Measurements from ENCODE around the gene TTLL8. TPM values are rescaled to one million over a fixed set of nuclear protein-coding genes. Genes with fewer than 3 reads are reported as not detected.

Gene TTLL8
- total RNA-seq, 1 experiment from 2014 or later = not detected

DNA sequence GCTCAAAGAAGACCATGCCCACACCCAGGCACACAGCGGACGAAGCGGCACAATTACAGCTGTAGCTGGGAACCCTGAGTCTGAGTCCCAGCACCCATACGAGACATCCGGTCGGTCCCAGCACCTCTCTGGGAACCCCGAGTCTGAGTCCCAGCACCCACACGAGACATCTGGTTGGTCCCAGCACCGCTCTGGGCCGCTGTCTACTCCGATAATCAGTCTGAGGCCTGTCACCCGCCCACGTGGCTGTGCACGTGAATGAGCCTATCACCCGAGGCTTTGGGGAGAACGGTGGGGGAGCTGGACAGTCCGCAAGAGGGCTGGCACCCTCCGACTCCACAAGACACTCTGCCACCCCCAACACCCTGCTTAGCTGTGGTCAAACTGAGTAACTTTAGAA is 6.2 kb downstream of the TTLL8 start:
- DNase-seq (ENCODE audit: low read depth, low spot score) = no peak
- in situ Hi-C loops (cut with HindIII; ENCODE audit: low pct_unique_long_range_greater_than_20kb, low sequenced_read_pairs) = no loop called here

- in situ Hi-C loops (cut with HindIII; ENCODE audit: low pct_unique_long_range_greater_than_20kb, low sequenced_read_pairs) = no loop called here
- no peak for DNase-seq (ENCODE audit: low read depth, low spot score)
These were observed 8.6 kb downstream of the TTLL8 start for GRCh38 chr22:50049299-50050195.

DNA sequence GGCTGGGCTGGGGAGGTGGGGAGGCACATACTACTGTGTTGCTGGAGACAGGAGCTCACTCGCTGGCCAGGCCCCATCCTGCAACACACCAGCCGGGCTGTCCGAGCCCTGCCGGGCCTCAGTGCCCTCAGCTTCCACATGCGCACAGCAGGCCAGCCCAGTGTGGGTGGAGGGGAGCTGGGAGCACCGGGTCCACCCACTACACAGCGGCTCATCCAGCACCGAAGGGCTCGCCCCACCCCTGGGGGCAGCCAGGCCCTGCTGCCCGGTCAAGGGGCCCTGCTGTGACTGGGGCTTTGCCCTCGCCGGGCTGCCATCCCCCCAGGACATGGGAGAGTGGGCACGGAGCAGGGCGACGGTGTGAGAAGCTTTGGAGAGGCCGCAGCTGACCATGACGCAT is 9.3 kb downstream of the TTLL8 start:
- in situ Hi-C loops (cut with HindIII; ENCODE audit: low pct_unique_long_range_greater_than_20kb, low sequenced_read_pairs) = no loop called here
- DNase-seq (ENCODE audit: low read depth, low spot score) = no peak

DNA sequence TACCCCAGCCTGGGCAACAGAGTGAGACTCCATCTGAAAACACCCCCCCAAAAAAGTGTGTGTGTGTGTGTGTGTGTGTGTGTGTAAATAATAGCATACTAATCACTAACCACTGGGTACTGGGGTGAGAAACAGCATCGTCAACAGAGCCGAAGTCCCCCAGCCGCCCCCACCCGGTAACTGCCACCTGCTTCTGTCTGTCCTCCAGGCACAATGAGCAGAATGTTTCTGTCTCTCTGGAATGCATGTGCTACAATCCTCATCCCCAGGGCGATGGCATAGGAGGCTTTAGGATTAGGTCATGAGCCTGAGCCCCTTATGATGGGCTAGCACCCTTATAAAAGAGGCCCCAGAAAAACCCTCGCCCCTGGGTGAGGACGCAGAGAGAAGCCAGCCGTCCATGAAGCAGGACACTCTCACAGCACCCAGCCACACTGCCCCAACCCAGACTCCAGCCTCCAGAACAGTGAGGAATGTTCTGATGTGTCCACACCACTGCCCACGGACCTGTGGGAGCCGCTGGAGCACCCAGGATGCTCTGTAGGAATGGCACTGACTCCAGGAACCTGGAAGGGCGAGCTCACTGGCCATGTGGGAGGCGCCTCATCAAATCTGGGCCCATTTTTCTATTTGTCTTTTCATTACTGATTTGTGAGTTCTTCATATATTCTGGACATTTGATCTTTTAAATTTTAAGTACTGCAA is 9.9 kb downstream of the TTLL8 start:
- no peak for DNase-seq (ENCODE audit: low read depth, low spot score)
- in situ Hi-C loops (cut with HindIII; ENCODE audit: low pct_unique_long_range_greater_than_20kb, low sequenced_read_pairs) = no loop called here

- no peak for DNase-seq (ENCODE audit: low read depth, low spot score)
- in situ Hi-C loops (cut with HindIII; ENCODE audit: low pct_unique_long_range_greater_than_20kb, low sequenced_read_pairs) = no loop called here
These were observed 10.8 kb downstream of the TTLL8 start for GRCh38 chr22:50047346-50047745.

- no peak for DNase-seq (ENCODE audit: low read depth, low spot score)
- in situ Hi-C loops (cut with HindIII; ENCODE audit: low pct_unique_long_range_greater_than_20kb, low sequenced_read_pairs) = no loop called here
These were observed 11.4 kb downstream of the TTLL8 start for GRCh38 chr22:50046481-50047245.

DNA sequence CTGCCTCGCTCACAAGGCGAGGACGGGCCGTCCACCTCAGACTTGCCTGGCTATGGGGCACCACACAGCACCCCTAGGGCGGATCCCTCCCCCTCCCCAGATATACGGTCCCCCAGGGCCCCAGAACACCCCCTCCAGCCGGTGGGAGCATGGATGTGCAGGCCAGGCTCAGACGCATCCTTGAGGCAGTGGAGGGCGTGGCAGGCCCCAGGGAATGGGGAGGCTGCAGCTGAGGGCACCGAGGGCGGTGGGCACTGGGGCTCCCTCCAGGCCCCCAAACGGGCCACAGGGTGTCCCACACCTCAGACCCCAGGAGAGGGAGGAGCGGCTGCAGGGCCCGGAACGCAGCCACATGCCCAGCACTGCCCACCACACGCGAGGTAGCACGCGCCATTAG is 12.1 kb downstream of the TTLL8 start:
- DNase-seq (ENCODE audit: low read depth, low spot score) = no peak
- in situ Hi-C loops (cut with HindIII; ENCODE audit: low pct_unique_long_range_greater_than_20kb, low sequenced_read_pairs) = no loop called here

GRCh38 chr22:50045211-50046018 is 12.7 kb downstream of the TTLL8 start:
- in situ Hi-C loops (cut with HindIII; ENCODE audit: low pct_unique_long_range_greater_than_20kb, low sequenced_read_pairs) = no loop called here
- no peak for DNase-seq (ENCODE audit: low read depth, low spot score)

DNA sequence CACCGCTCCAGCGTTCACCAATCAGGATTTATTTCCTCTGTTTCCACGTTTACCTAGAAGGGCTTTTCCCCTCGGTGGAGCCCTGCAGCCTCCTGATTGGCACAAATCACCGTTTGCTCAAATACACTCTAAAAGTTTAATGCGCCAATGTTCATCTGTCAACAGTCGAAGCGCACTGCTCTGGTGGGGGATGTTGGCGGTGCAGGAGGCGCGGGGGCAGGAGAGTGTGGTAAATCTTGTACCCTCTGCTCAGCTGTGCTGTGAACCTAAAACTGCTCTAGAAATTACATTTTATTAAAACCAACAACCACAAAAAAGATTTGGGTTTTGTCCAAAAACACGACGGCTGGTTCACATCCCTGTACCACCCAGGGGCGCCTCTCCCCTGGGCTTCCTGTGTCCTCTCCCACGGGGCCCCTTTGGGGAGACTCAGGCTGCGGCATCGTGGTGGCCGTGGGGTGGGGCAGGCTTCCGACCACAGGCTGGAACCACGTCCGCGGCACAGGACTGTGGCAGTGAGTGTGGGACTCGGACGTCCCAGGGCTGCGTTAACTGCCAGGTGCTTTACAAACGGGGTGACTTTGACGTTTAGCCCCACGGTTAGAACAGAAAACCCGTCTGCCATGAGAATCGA is 13.5 kb downstream of the TTLL8 start:
- in situ Hi-C loops (cut with HindIII; ENCODE audit: low pct_unique_long_range_greater_than_20kb, low sequenced_read_pairs) = no loop called here
- DNase-seq (ENCODE audit: low read depth, low spot score) = no peak

GRCh38 chr22:50041361-50042065 is 16.6 kb downstream of the TTLL8 start:
- DNase-seq (ENCODE audit: low read depth, low spot score) = no peak
- in situ Hi-C loops (cut with HindIII; ENCODE audit: low pct_unique_long_range_greater_than_20kb, low sequenced_read_pairs) = no loop called here

GRCh38 chr22:50040717-50041116 is 17.4 kb downstream of the TTLL8 start:
- in situ Hi-C loops (cut with HindIII; ENCODE audit: low pct_unique_long_range_greater_than_20kb, low sequenced_read_pairs) = no loop called here
- no peak for DNase-seq (ENCODE audit: low read depth, low spot score)

GRCh38 chr22:50039669-50040443 is 18.2 kb downstream of the TTLL8 start:
- DNase-seq (ENCODE audit: low read depth, low spot score) = no peak
- in situ Hi-C loops (cut with HindIII; ENCODE audit: low pct_unique_long_range_greater_than_20kb, low sequenced_read_pairs) = no loop called here

GRCh38 chr22:50035976-50036724 is 21.9 kb downstream of the TTLL8 start:
- in situ Hi-C loops (cut with HindIII; ENCODE audit: low pct_unique_long_range_greater_than_20kb, low sequenced_read_pairs) = no loop called here
- DNase-seq (ENCODE audit: low read depth, low spot score) = no peak

- no peak for DNase-seq (ENCODE audit: low read depth, low spot score)
- in situ Hi-C loops (cut with HindIII; ENCODE audit: low pct_unique_long_range_greater_than_20kb, low sequenced_read_pairs) = no loop called here
These were observed 22.8 kb downstream of the TTLL8 start for GRCh38 chr22:50035131-50035881.

Data from SK-MEL-5 (cell line).